SK-N-SH (cell line): ENCODE measurements around the gene B3GAT3. TPM values are rescaled to one million over a fixed set of nuclear protein-coding genes. Genes with fewer than 3 reads are reported as not detected.

Experiments used
- CTCF ChIA-PET: fragments of 300-600, 350-600 bp; formaldehyde crosslinking; extraction: SDS; loops from one replicate; lab custom pipeline; 2021; lab: Yijun Ruan, JAX
- POLR2A ChIA-PET: fragments of 350-600 bp; sonication (Branson Sonifier 250); formaldehyde crosslinking; extraction: SDS; loops from one replicate; lab custom pipeline; 2020; ENCODE audit warnings: antibody characterized with exemption, inconsistent platforms; lab: Yijun Ruan, JAX
- DNase-seq: peaks from one replicate; pipeline ENCODE4 v3.0.0; 2012
- H2AFZ ChIP-seq: fragments of 200-600 bp; sonication (generic); 2 replicates; pipeline ENCODE4 v1.8.1; 2016; ENCODE audit warnings: antibody characterized with exemption, mild to moderate bottlenecking, low read depth
- H3F3A ChIP-seq: fragments of 200-600 bp; sonication (generic); replicated peaks from 2 replicates; pipeline ENCODE3; 2016; ENCODE audit warnings: antibody characterized with exemption, mild to moderate bottlenecking; ENCODE audit not compliant: insufficient read depth
- H3K27ac ChIP-seq, 2 experiments: fragments of 200-500 bp in 1 of 2; fragments of 200-600 bp in 1 of 2; sonication (Bioruptor generic) in 1 of 2; sonication (generic), shearing (Covaris generic) in 1 of 2; 2 replicates each; pipeline versions ENCODE4 v1.5.1 to v1.6.1; 2014 to 2016; ENCODE audit warnings: low read depth in 2 of 2, inconsistent platforms in 1 of 2, low read length in 1 of 2, mild to moderate bottlenecking in 1 of 2, mixed read lengths in 1 of 2
- H3K27me3 ChIP-seq: fragments of 200-600 bp; sonication (generic), shearing (Covaris generic); 2 replicates; pipeline ENCODE4 v1.6.1; 2016; ENCODE audit warnings: mixed run types; ENCODE audit not compliant: insufficient read depth
- H3K36me3 ChIP-seq, 2 experiments: fragments of 200-500 bp in 1 of 2; fragments of 200-600 bp in 1 of 2; sonication (Bioruptor generic) in 1 of 2; sonication (generic) in 1 of 2; replicated peaks in 1 of 2; 2 replicates each; pipeline versions ENCODE3 to v1.5.1; 2014 to 2016; ENCODE audit warnings: low read length in 1 of 2, mild to moderate bottlenecking in 1 of 2; ENCODE audit not compliant: insufficient read depth in 2 of 2, control insufficient read depth in 1 of 2
- H3K4me1 ChIP-seq, 2 experiments: fragments of 200-500 bp in 1 of 2; fragments of 200-600 bp in 1 of 2; sonication (Bioruptor generic) in 1 of 2; sonication (generic), shearing (Covaris generic) in 1 of 2; 2 replicates each; pipeline versions ENCODE4 v1.5.1 to v1.6.1; 2014 to 2016; ENCODE audit warnings: low read depth in 1 of 2, low read length in 1 of 2, mixed run types in 1 of 2; ENCODE audit not compliant: insufficient read depth in 2 of 2, control insufficient read depth in 1 of 2
- H3K4me2 ChIP-seq: fragments of 200-600 bp; sonication (generic), shearing (Covaris generic); 2 replicates; pipeline ENCODE4 v1.6.1; 2017; ENCODE audit warnings: mixed run types
- H3K4me3 ChIP-seq, 2 experiments: fragments of 200-500 bp in 1 of 2; fragments of 200-600 bp in 1 of 2; sonication (Bioruptor generic) in 1 of 2; sonication (generic), shearing (Covaris generic) in 1 of 2; 2 replicates each; pipeline versions ENCODE4 v1.5.1 to v1.8.1; 2014 to 2016; ENCODE audit warnings: low read depth in 2 of 2, inconsistent platforms in 1 of 2, low read length in 1 of 2, mild to moderate bottlenecking in 1 of 2, mixed read lengths in 1 of 2, moderate library complexity in 1 of 2
- H3K79me2 ChIP-seq: fragments of 200-600 bp; sonication (generic); 2 replicates; pipeline ENCODE4 v1.8.1; 2017; ENCODE audit warnings: mild to moderate bottlenecking; ENCODE audit not compliant: insufficient read depth
- H3K9ac ChIP-seq: fragments of 200-600 bp; sonication (generic); 2 replicates; pipeline ENCODE4 v1.6.1; 2017; ENCODE audit warnings: mixed run types
- H3K9me2 ChIP-seq: fragments of 200-600 bp; sonication (generic); 2 replicates; pipeline ENCODE4 v1.6.1; 2017; ENCODE audit warnings: mixed run types
- H3K9me3 ChIP-seq: fragments of 200-600 bp; sonication (generic); 2 replicates; pipeline ENCODE4 v1.6.1; 2017; ENCODE audit warnings: mixed run types, mild to moderate bottlenecking, moderate library complexity
- H4K20me1 ChIP-seq: fragments of 200-600 bp; sonication (generic); 2 replicates; pipeline ENCODE4 v1.6.1; 2017; ENCODE audit warnings: mild to moderate bottlenecking, mixed run types; ENCODE audit not compliant: insufficient read depth
- ELF1 ChIP-seq: IDR thresholded peaks from 2 replicates; pipeline ENCODE4 v1.4.0; 2012
- FOSL2 ChIP-seq: IDR thresholded peaks from 2 replicates; pipeline ENCODE4 v1.4.0; 2012; ENCODE audit warnings: low read depth, mild to moderate bottlenecking, moderate library complexity, borderline replicate concordance
- IRF3 ChIP-seq: fragments of 150-350 bp; IDR thresholded peaks from 2 replicates; pipeline ENCODE4 v1.6.1; 2016; ENCODE audit warnings: mild to moderate bottlenecking, low read depth, low read length
- MXI1 ChIP-seq: IDR thresholded peaks from 2 replicates; pipeline ENCODE4 v1.6.1; 2012; ENCODE audit warnings: mild to moderate bottlenecking, low read depth, low read length, improper control_type of control experiment
- NFIC ChIP-seq: IDR thresholded peaks from 2 replicates; pipeline ENCODE4 v1.4.0; 2012; ENCODE audit warnings: borderline replicate concordance
- POLR2AphosphoS5 ChIP-seq: IDR thresholded peaks from 2 replicates; pipeline ENCODE4 v1.6.1; 2012; ENCODE audit warnings: low read depth, low read length
- SIN3A ChIP-seq: IDR thresholded peaks from 2 replicates; pipeline ENCODE4 v1.6.1; 2012; ENCODE audit warnings: low read depth, mild to moderate bottlenecking, low read length, moderate library complexity, borderline replicate concordance
- WGBS: methylation state at CpG from one replicate; pipeline ENCODE4 v1.1.6; 2017; ENCODE audit warnings: low lambda C conversion rate; 5-methylcytosine and 5-hydroxymethylcytosine counted together
- polyA plus RNA-seq, 3 experiments: library from polyadenylated mRNA; depleted of rRNA; stranded (reverse); fragments of >200 nt; gene quantifications; 2 replicates each; pipeline ENCODE4 v1.2.3, GENCODE V29; 2012

B3GAT3 gene
- polyA plus RNA-seq, 1 of the 3 experiments (the other 2 are of a cell fraction) = 104 TPM

- peaks cover 20 to 32% of the 10 kb centered on the region in 2 experiments for H3K36me3 ChIP-seq
- TF ChIP-seq SIN3A (peak; percentile 28; the same call in 1 of the 2 replicates), NFIC (no peak), FOSL2 (no peak), MXI1 (0 out of 2 replicates have a peak, but pooled peaks have one; percentile 34)
- no peaks in the 10 kb centered on the region for H3K9me3 ChIP-seq
- H3K4me3 ChIP-seq = peak overlapping the region; percentile 78 to 95
- DNase-seq = no peak
- H3K4me2 ChIP-seq = peak overlapping the region; percentile 96
- H3K9ac ChIP-seq = peak overlapping the region; percentile 92
- peak overlapping the region; percentile 91 to 92 for H3K27ac ChIP-seq
- no peaks in the 10 kb centered on the region for H3K9me2 ChIP-seq
- CTCF ChIA-PET = interaction anchor here (1.0 to 1.8 kb wide), 5 partner anchors 13 to 41 kb away, joined by 3 to 6 read pairs (median 4); partner anchors contain the start of genes BSCL2, GANAB, GNG3 and INTS5
- POLR2A ChIA-PET = interaction anchor here (0.7 to 3.7 kb wide), 18 partner anchors 10 to 271 kb away, joined by 3 to 52 read pairs (median 14); partner anchors contain the start of genes B3GAT3, BSCL2, EEF1G and GANAB
- WGBS = 29% methylated on average over 13 of the region's 16 CpGs
- peaks cover 71% of the 10 kb centered on the region for H3K79me2 ChIP-seq
- no peaks in the 10 kb centered on the region for H4K20me1 ChIP-seq
- no peak overlapping the region for H2AFZ ChIP-seq
- H3F3A ChIP-seq = peaks cover 38% of the 10 kb centered on the region
- H3K27me3 ChIP-seq = no peaks in the 10 kb centered on the region
- peaks cover 16 to 21% of the 10 kb centered on the region in 2 experiments; a peak in 3 of 4 replicates for H3K4me1 ChIP-seq
Measured at GRCh38 chr11:62666259-62666926, 44.6 kb upstream of the B3GAT3 start.

- Histone ChIP-seq H3K4me3 (peak overlapping the region; percentile 78 to 95), H3K79me2 (peaks cover 65% of the 10 kb centered on the region), H2AFZ (no peak overlapping the region), H3F3A (peaks cover 34% of the 10 kb centered on the region), H3K9me2 (no peaks in the 10 kb centered on the region), H3K36me3 (peaks cover 20 to 36% of the 10 kb centered on the region in 2 experiments), H4K20me1 (no peaks in the 10 kb centered on the region), H3K9me3 (no peaks in the 10 kb centered on the region), H3K27me3 (no peaks in the 10 kb centered on the region), H3K4me1 (peaks cover 16 to 21% of the 10 kb centered on the region in 2 experiments; a peak in 3 of 4 replicates), H3K4me2 (peak overlapping the region; percentile 96), H3K27ac (peak overlapping the region; percentile 91 to 92), H3K9ac (peak overlapping the region; percentile 92)
- peak; percentile 62 for DNase-seq
- ChIA-PET POLR2A (interaction anchor here (0.7 to 3.7 kb wide), 32 partner anchors 8 to 270 kb away, joined by 3 to 52 read pairs (median 11); partner anchors contain the start of genes B3GAT3, BSCL2, EEF1G and EML3), CTCF (interaction anchor here (0.8 to 1.7 kb wide), 11 partner anchors 13 to 215 kb away, joined by 3 to 7 read pairs (median 4); partner anchors contain the start of genes EML3, GANAB, INTS5 and SLC3A2)
- TF ChIP-seq ELF1 (no peak), IRF3 (no peak), MXI1 (no peak), POLR2AphosphoS5 (peak; percentile 34; the same call in 1 of the 2 replicates)
- 1% methylated on average over 38 of the region's 39 CpGs for WGBS
Measured at GRCh38 chr11:62665599-62666258, 43.9 kb upstream of the B3GAT3 start.
